Natural killer cell (primary cell): ENCODE measurements around the gene XIRP2. TPM values are rescaled to one million over a fixed set of nuclear protein-coding genes. Genes with fewer than 3 reads are reported as not detected.

Experiments used
- ATAC-seq, 3 donors: fragments of 150-1000 bp in 2 of 3; fragments of 200-7000 bp in 1 of 3; cut with Tn5 transposase; 1 replicate in 1 of 3; 2 replicates in 2 of 3; pipeline ENCODE4 v1.10.0; 2021; ENCODE audit warnings: mild to moderate bottlenecking in 2 of 3, moderate library complexity in 2 of 3
- DNase-seq, 2 donors: peaks; one replicate each; pipeline versions ENCODE4 v3.0.0 to v3.0.0-alpha.2; 2013 to 2021; ENCODE audit warnings: mixed read lengths in 1 of 2
- H3K27ac ChIP-seq: one replicate; pipeline ENCODE4 v1.5.1; 2013; ENCODE audit warnings: mild to moderate bottlenecking, low read length
- H3K27me3 ChIP-seq: one replicate; pipeline ENCODE4 v1.6.1; 2013; ENCODE audit warnings: low read length; ENCODE audit not compliant: control insufficient read depth, insufficient read depth
- H3K36me3 ChIP-seq: one replicate; pipeline ENCODE4 v1.6.1; 2013; ENCODE audit warnings: low read length; ENCODE audit not compliant: control insufficient read depth, insufficient read depth
- H3K4me1 ChIP-seq: one replicate; pipeline ENCODE4 v1.6.1; 2013; ENCODE audit warnings: low read length; ENCODE audit not compliant: control insufficient read depth, insufficient read depth
- H3K4me3 ChIP-seq: one replicate; pipeline ENCODE4 v1.5.1; 2013; ENCODE audit warnings: low read length
- H3K9me3 ChIP-seq: one replicate; pipeline ENCODE4 v1.6.1; 2013; ENCODE audit warnings: low read length; ENCODE audit not compliant: control insufficient read depth, insufficient read depth
- H3K27ac Mint-ChIP-seq, 2 donors: one replicate each; pipeline ENCODE4 v1.8.0; 2022; ENCODE audit warnings: mild to moderate bottlenecking in 2 of 2, mixed read lengths in 2 of 2, moderate library complexity in 1 of 2
- H3K27me3 Mint-ChIP-seq, 2 donors: one replicate each; pipeline ENCODE4 v1.8.0; 2022; ENCODE audit warnings: low read depth in 2 of 2, mixed read lengths in 2 of 2
- H3K36me3 Mint-ChIP-seq: one replicate; pipeline ENCODE4 v1.8.0; 2022; ENCODE audit warnings: mixed read lengths
- H3K4me1 Mint-ChIP-seq, 2 donors: one replicate each; pipeline ENCODE4 v1.8.0; 2022; ENCODE audit warnings: mixed read lengths in 2 of 2
- H3K4me3 Mint-ChIP-seq: one replicate; pipeline ENCODE4 v1.8.0; 2022; ENCODE audit warnings: mild to moderate bottlenecking, moderate library complexity, mixed read lengths
- H3K9me3 Mint-ChIP-seq, 2 donors: one replicate each; pipeline ENCODE4 v1.8.0; 2022; ENCODE audit warnings: mixed read lengths in 2 of 2
- WGBS: methylation state at CpG from one replicate; pipeline ENCODE4 v1.1.7; 2013; ENCODE audit warnings: missing lambda C conversion rate; ENCODE audit not compliant: insufficient coverage; 5-methylcytosine and 5-hydroxymethylcytosine counted together
- intact Hi-C: fragments of 100-400 bp; cut with micrococcal nuclease; formaldehyde crosslinking; loops from one replicate; pipeline ENCODE4 v1.14.2; 2022
- total RNA-seq, 4 donors: library from RNA; stranded (reverse); fragments of 120-200 nt in 1 of 4; gene quantifications; one replicate each; pipeline versions ENCODE4 v1.2.3 to v1.2.4, GENCODE V29; 2013 to 2022
- TF ChIP-seq, protein P1 (sequence below): fragments of 200-600 bp; IDR thresholded peaks from one replicate; pipeline ENCODE4 v1.8.0; 2022; ENCODE audit warnings: antibody characterized with exemption

Gene XIRP2
- total RNA-seq, 3 donors from 2014 or later (not counting 1 experiment from before 2014, with no cell fraction given), result 0.16 TPM; not detected in 2

GRCh38 chr2:167110345-167110744 lies 222.1 kb downstream of the XIRP2 start:
- ATAC-seq (no peak), DNase-seq (no peak)
- Mint-ChIP-seq H3K9me3 (peaks cover 14 to 17% of the 10 kb centered on the region in 2 donors), H3K4me3 (no peak overlapping the region), H3K27me3 (no peaks in the 10 kb centered on the region), H3K36me3 (no peaks in the 10 kb centered on the region), H3K4me1 (no peaks in the 10 kb centered on the region), H3K27ac (no peak overlapping the region)
- Histone ChIP-seq H3K27ac (no peak overlapping the region), H3K36me3 (no peaks in the 10 kb centered on the region), H3K4me1 (no peaks in the 10 kb centered on the region), H3K4me3 (no peak overlapping the region), H3K9me3 (no peaks in the 10 kb centered on the region), H3K27me3 (no peaks in the 10 kb centered on the region)
- intact Hi-C loops, result no loop called here
- TF ChIP-seq, protein P1, sequence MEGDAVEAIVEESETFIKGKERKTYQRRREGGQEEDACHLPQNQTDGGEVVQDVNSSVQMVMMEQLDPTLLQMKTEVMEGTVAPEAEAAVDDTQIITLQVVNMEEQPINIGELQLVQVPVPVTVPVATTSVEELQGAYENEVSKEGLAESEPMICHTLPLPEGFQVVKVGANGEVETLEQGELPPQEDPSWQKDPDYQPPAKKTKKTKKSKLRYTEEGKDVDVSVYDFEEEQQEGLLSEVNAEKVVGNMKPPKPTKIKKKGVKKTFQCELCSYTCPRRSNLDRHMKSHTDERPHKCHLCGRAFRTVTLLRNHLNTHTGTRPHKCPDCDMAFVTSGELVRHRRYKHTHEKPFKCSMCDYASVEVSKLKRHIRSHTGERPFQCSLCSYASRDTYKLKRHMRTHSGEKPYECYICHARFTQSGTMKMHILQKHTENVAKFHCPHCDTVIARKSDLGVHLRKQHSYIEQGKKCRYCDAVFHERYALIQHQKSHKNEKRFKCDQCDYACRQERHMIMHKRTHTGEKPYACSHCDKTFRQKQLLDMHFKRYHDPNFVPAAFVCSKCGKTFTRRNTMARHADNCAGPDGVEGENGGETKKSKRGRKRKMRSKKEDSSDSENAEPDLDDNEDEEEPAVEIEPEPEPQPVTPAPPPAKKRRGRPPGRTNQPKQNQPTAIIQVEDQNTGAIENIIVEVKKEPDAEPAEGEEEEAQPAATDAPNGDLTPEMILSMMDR, result no peak

DNA sequence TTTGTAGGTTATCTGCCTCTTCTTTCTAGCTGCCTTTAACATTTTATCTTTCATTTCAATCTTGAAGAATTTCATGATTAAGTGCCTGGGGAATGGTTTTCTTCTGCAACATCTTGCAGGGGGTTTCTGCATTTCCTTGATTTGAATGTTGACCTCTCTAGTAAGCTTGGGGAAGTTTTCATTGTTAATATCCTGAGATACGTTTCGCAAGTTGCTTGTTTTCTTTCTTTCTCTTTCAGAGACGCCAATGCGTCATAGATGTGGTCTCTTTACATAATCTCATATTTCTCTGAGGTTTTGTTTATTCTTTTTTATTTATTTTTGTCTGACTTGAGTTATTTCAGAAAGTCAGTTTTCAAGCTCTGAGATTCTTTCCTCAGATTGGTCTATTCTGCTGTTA lies 225.7 kb downstream of the XIRP2 start:
- no CpG with 5 or more reads among the region's 4 CpGs for WGBS
- Histone ChIP-seq H3K27me3 (no peaks in the 10 kb centered on the region), H3K4me1 (no peaks in the 10 kb centered on the region), H3K4me3 (no peak overlapping the region), H3K9me3 (peaks cover 2% of the 10 kb centered on the region), H3K36me3 (no peaks in the 10 kb centered on the region), H3K27ac (no peak overlapping the region)
- Mint-ChIP-seq H3K9me3 (peaks cover 15 to 17% of the 10 kb centered on the region in 2 donors), H3K4me1 (no peaks in the 10 kb centered on the region), H3K27me3 (no peaks in the 10 kb centered on the region), H3K4me3 (no peak overlapping the region), H3K27ac (no peak overlapping the region), H3K36me3 (no peaks in the 10 kb centered on the region)
- DNase-seq, result no peak
- TF ChIP-seq, protein P1, result no peak
- intact Hi-C loops, result no loop called here
- no peak for ATAC-seq

GRCh38 chr2:167115541-167115940 lies 227.3 kb downstream of the XIRP2 start:
- H3K27ac ChIP-seq, result no peak overlapping the region
- Mint-ChIP-seq H3K4me3 (no peak overlapping the region), H3K4me1 (no peaks in the 10 kb centered on the region), H3K36me3 (no peaks in the 10 kb centered on the region), H3K9me3 (peaks cover 11 to 12% of the 10 kb centered on the region in 2 donors), H3K27me3 (no peaks in the 10 kb centered on the region), H3K27ac (no peak overlapping the region)
- ATAC-seq (no peak), DNase-seq (no peak)
- TF ChIP-seq, protein P1, result no peak
- no peak overlapping the region for H3K4me3 ChIP-seq
- H3K4me1 ChIP-seq, result no peaks in the 10 kb centered on the region
- H3K36me3 ChIP-seq, result no peaks in the 10 kb centered on the region
- intact Hi-C loops, result no loop called here
- H3K9me3 ChIP-seq, result peaks cover 2% of the 10 kb centered on the region
- no peaks in the 10 kb centered on the region for H3K27me3 ChIP-seq

- Mint-ChIP-seq H3K36me3 (no peaks in the 10 kb centered on the region), H3K27ac (no peak overlapping the region), H3K9me3 (peaks cover 5 to 9% of the 10 kb centered on the region in 2 donors), H3K4me1 (peaks cover 0 to 4% of the 10 kb centered on the region in 2 donors), H3K27me3 (no peaks in the 10 kb centered on the region), H3K4me3 (no peak overlapping the region)
- Histone ChIP-seq H3K36me3 (no peaks in the 10 kb centered on the region), H3K4me1 (no peaks in the 10 kb centered on the region), H3K27ac (no peak overlapping the region), H3K9me3 (no peaks in the 10 kb centered on the region), H3K27me3 (no peaks in the 10 kb centered on the region), H3K4me3 (no peak overlapping the region)
- TF ChIP-seq, protein P1, result no peak
- 36% methylated on average over 2 of the region's 2 CpGs for WGBS
- intact Hi-C loops, result no loop called here
- ATAC-seq (no peak), DNase-seq (no peak)
Observed at GRCh38 chr2:167122389-167122788, 234.1 kb downstream of the XIRP2 start.
